Stomach (tissue), 4 donors: ENCODE results near the gene TAS1R1.

ENCODE experiments used
- CTCF ChIP-seq, 7 experiments: fragments of 450-650 bp in 4 of 7; fragments of 200-600 bp in 3 of 7; sonication (generic) in 3 of 7; IDR thresholded peaks; one replicate each; pipeline ENCODE4 v1.5.1; 2016 to 2019; ENCODE audit warnings: antibody characterized with exemption in 7 of 7, control low read depth in 2 of 7, mild to moderate bottlenecking in 1 of 7
- EP300 ChIP-seq: sonication (generic); formaldehyde crosslinking; IDR thresholded peaks from one replicate; pipeline ENCODE4 v1.6.1; 2017; ENCODE audit warnings: antibody characterized with exemption

DNA sequence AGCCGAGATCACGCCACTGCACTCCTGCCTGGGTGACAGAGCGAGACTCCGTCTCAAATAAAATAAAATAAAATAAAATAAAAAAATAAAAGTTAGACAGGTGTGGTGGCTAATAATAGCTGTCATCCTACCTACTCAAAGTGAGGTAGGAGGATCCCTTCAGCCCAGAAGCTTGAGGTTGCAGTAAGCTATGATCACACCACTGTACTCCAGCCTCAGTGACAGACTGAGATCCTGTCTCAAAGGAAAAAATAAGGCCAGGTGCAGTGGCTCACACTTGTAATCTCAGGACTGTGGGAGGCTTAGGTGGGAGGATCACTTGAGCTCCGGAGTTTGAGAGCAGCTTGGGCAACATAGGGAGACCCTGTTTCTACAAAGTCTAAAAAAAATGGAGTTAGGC lies 18.8 kb upstream of the TAS1R1 start:
- TF ChIP-seq EP300 (no peak), CTCF (IDR thresholded peaks at IDR 0.05) (no peak)
